HepG2 (cell line): ENCODE results near the gene TMEM237. TPM values are rescaled to one million over a fixed set of nuclear protein-coding genes. Genes with fewer than 3 reads are reported as not detected.

Source experiments
- ATAC-seq: fragments of 200-7000 bp; cut with Tn5 transposase; 3 replicates; pipeline ENCODE4 v1.9.1; 2020; ENCODE audit warnings: mild to moderate bottlenecking, moderate library complexity
- BruUV-seq: library from RNA; stranded (reverse); fragments of 400-500 nt; replicated peaks from 2 replicates; lab custom pipeline; 2021; lab: Mats Ljungman, UMichigan
- CTCF ChIA-PET: fragments of 300-600 bp; formaldehyde crosslinking; extraction: SDS; loops from one replicate; lab custom pipeline; 2021; ENCODE audit warnings: low total read pairs, inconsistent platforms, low intra/inter-chr PET ratio; lab: Yijun Ruan, JAX
- POLR2A ChIA-PET: fragments of 350-600 bp; sonication (Branson Sonifier 250); formaldehyde crosslinking; loops from one replicate; lab custom pipeline; 2020; ENCODE audit warnings: antibody characterized with exemption, inconsistent platforms; lab: Yijun Ruan, JAX
- DNase-seq: peaks from one replicate; pipeline ENCODE4 v3.0.0-alpha.2; 2015; ENCODE audit warnings: low spot score
- FAIRE-seq: peaks from 3 replicates; lab custom pipeline; 2011; peaks lifted over from hg19 to GRCh38; lab: Jason Lieb, UNC
- H2AFZ ChIP-seq: one replicate; pipeline ENCODE4 v1.6.1; 2011; ENCODE audit warnings: low read length, inconsistent platforms
- H3K27ac ChIP-seq: fragments of 300-600 bp; 3 replicates; pipeline ENCODE4 v1.8.0; 2011; ENCODE audit warnings: mixed run types, mild to moderate bottlenecking, mixed read lengths, low read length, inconsistent platforms; ENCODE audit not compliant: insufficient read depth; ENCODE audit errors: extremely low read length
- H3K27me3 ChIP-seq, 2 experiments: fragments of 200-600 bp in 1 of 2; 2 replicates in 1 of 2; 3 replicates in 1 of 2; pipeline versions ENCODE4 v1.6.0 to v1.8.0; 2011; ENCODE audit warnings: low read length in 2 of 2, mild to moderate bottlenecking in 2 of 2, moderate library complexity in 2 of 2, inconsistent platforms in 1 of 2; ENCODE audit not compliant: insufficient read depth in 2 of 2, control insufficient read depth in 1 of 2
- H3K36me3 ChIP-seq, 2 experiments: fragments of 200-600 bp in 1 of 2; replicated peaks in 1 of 2; 2 replicates in 1 of 2; 3 replicates in 1 of 2; pipeline versions ENCODE4 v1.5.1 to v1.8.0; 2011; ENCODE audit warnings: low read length in 2 of 2, inconsistent platforms in 1 of 2; ENCODE audit not compliant: insufficient read depth in 2 of 2, control insufficient read depth in 1 of 2
- H3K4me1 ChIP-seq: 2 replicates; pipeline ENCODE4 v1.5.1; 2012; ENCODE audit warnings: low read length, inconsistent platforms; ENCODE audit not compliant: insufficient read depth
- H3K4me2 ChIP-seq: 2 replicates; pipeline ENCODE4 v1.6.0; 2011; ENCODE audit warnings: low read depth, low read length, inconsistent platforms
- H3K4me3 ChIP-seq, 3 experiments: fragments of 200-600 bp in 1 of 3; sonication (generic), shearing (Covaris generic) in 1 of 3; replicated peaks in 1 of 3; 2 replicates each; pipeline ENCODE4 v1.5.1; 2011 to 2016; ENCODE audit warnings: low read length in 3 of 3, inconsistent platforms in 2 of 3, low read depth in 2 of 3, mild to moderate bottlenecking in 2 of 3, control low read depth in 1 of 3, mixed read lengths in 1 of 3; ENCODE audit not compliant: insufficient read depth in 1 of 3
- H3K79me2 ChIP-seq: one replicate; pipeline ENCODE4 v1.6.1; 2011; ENCODE audit warnings: low read length, inconsistent platforms; ENCODE audit not compliant: insufficient read depth
- H3K9ac ChIP-seq: 2 replicates; pipeline ENCODE4 v1.6.0; 2011; ENCODE audit warnings: mild to moderate bottlenecking, low read depth, low read length, inconsistent platforms; ENCODE audit not compliant: insufficient read depth
- H3K9me3 ChIP-seq: 2 replicates; pipeline ENCODE4 v1.5.1; 2012; ENCODE audit warnings: mild to moderate bottlenecking, low read length
- H4K20me1 ChIP-seq: 2 replicates; pipeline ENCODE4 v1.6.0; 2011; ENCODE audit warnings: inconsistent platforms, mild to moderate bottlenecking, low read length, moderate library complexity; ENCODE audit not compliant: insufficient read depth
- FOXM1 ChIP-seq: sonication (generic); formaldehyde crosslinking; IDR thresholded peaks from 2 replicates; pipeline ENCODE4 v1.5.0; 2020; ENCODE audit warnings: missing genetic modification reagents
- GABPB1 ChIP-seq: IDR thresholded peaks from 2 replicates; pipeline ENCODE4 v1.6.1; 2016; ENCODE audit warnings: mild to moderate bottlenecking, missing genetic modification reagents, moderate library complexity, missing compliant biosample characterization
- KMT2A ChIP-seq: sonication (generic); formaldehyde crosslinking; IDR thresholded peaks from 2 replicates; pipeline ENCODE4 v1.4.0; 2020; ENCODE audit warnings: missing genetic modification reagents
- MNT ChIP-seq: fragments of 450-650 bp; IDR thresholded peaks from 2 replicates; pipeline ENCODE4 v1.6.1; 2016
- ZFX ChIP-seq: sonication (generic); formaldehyde crosslinking; IDR thresholded peaks from 2 replicates; pipeline ENCODE4 v1.4.0; 2020; ENCODE audit warnings: mild to moderate bottlenecking, low read depth, missing genetic modification reagents, moderate library complexity
- ZNF224 ChIP-seq: sonication (generic); formaldehyde crosslinking; IDR thresholded peaks from 2 replicates; pipeline ENCODE4 v1.5.0; 2020; ENCODE audit warnings: mild to moderate bottlenecking, missing genetic modification reagents
- WGBS: methylation state at CpG from one replicate; pipeline ENCODE4 v1.1.6; 2017; ENCODE audit warnings: low lambda C conversion rate; 5-methylcytosine and 5-hydroxymethylcytosine counted together
- in situ Hi-C: cut with HindIII; loops from 2 replicates; pipeline ENCODE4 v1.10.0; 2017; ENCODE audit warnings: low pct_unique_long_range_greater_than_20kb; ENCODE audit not compliant: extremely low pct_ligation_motif_present
- intact Hi-C: fragments of 100-400 bp; cut with micrococcal nuclease; formaldehyde crosslinking; loops from one replicate; pipeline ENCODE4 v1.10.0; 2022; ENCODE audit not compliant: unreplicated experiment
- polyA plus RNA-seq, 8 experiments: library from polyadenylated mRNA; depleted of rRNA in 3 of 8; stranded (reverse) in 7 of 8; unstranded in 1 of 8; fragments of >200 nt; fragmentation: Illumina TruSeq in 4 of 8; extraction: Trizol in 4 of 8; gene quantifications; 2 replicates each; pipeline versions ENCODE4 v1.2.1 to v1.2.3, GENCODE V29; 2011 to 2016; ENCODE audit warnings: low read depth in 4 of 8, missing spikeins in 1 of 8, mixed read lengths in 1 of 8; ENCODE audit not compliant: insufficient read depth in 1 of 8
- total RNA-seq, 5 experiments: library from RNA; depleted of rRNA; stranded (reverse); fragments of >200 nt; fragmentation: Illumina TruSeq; extraction: Trizol; gene quantifications; 2 replicates each; pipeline ENCODE4 v1.2.3, GENCODE V29; 2016; ENCODE audit warnings: low read depth in 1 of 5
- TF ChIP-seq, protein P1 (sequence below): sonication (generic); formaldehyde crosslinking; IDR thresholded peaks from 2 replicates; pipeline ENCODE4 v1.5.0; 2020; ENCODE audit warnings: missing genetic modification reagents
- TF ChIP-seq, protein P2 (sequence below): sonication (generic); formaldehyde crosslinking; IDR thresholded peaks from 2 replicates; pipeline ENCODE4 v1.4.0; 2020; ENCODE audit warnings: missing genetic modification reagents, borderline replicate concordance

Gene TMEM237
- total and polyA plus RNA-seq, 2 of the 13 experiments (the other 11 are each of a cell fraction or from before 2014, with no cell fraction given): 21.8 to 36.1 TPM

DNA sequence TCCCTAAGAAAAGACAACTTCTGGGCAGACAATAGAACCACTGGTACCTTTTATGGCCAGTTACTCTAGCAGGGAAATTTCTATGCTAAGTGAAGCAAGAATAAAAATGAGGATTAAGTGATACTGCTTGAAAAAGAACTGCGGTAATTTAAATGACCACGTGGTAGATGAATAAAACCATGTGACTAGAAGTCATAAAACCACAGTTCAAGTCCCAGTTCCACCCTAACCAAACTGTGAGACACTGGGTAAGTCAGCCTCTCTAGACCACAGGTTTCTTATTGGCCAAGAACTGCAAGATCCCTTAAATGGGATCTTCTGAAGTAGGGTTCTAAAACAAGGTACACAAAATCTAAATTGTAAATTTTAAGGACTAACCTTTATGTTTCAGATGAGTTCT, 12.7 kb downstream of the TMEM237 start:
- WGBS: 95% methylated on average over 2 of the region's 2 CpGs
- Histone ChIP-seq H3K79me2 (no peaks in the 10 kb centered on the region), H3K36me3 (peaks cover 8 to 46% of the 10 kb centered on the region in 2 experiments), H3K4me2 (no peak overlapping the region), H3K4me3 (no peak overlapping the region), H3K27ac (no peak overlapping the region), H3K4me1 (no peaks in the 10 kb centered on the region), H3K9me3 (no peaks in the 10 kb centered on the region), H3K27me3 (no peaks in the 10 kb centered on the region), H2AFZ (no peak overlapping the region), H4K20me1 (no peaks in the 10 kb centered on the region), H3K9ac (no peak overlapping the region)
- POLR2A ChIA-PET: no interaction called here
- TF ChIP-seq, protein P1, sequence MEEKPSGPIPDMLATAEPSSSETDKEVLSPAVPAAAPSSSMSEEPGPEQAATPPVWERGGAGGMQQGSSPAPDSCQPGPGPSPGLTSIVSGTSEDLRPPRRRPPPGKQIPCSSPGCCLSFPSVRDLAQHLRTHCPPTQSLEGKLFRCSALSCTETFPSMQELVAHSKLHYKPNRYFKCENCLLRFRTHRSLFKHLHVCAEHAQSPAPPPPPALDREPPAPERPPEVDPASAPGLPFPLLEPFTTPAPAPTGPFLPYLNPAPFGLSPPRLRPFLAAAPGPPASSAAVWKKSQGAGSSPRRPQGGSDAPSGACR (CRISPR knock-in tag): no peak
- TF ChIP-seq ZFX (CRISPR knock-in tag) (no peak), KMT2A (CRISPR knock-in tag) (no peak), MNT (peak; percentile 81), ZNF224 (CRISPR knock-in tag) (no peak), FOXM1 (CRISPR knock-in tag) (no peak)
- no TSS peak for BruUV-seq
- in situ Hi-C loops (no loop called here), intact Hi-C loops (no loop called here)
- FAIRE-seq (peak; percentile 8), DNase-seq (no peak), ATAC-seq (no peak)
- CTCF ChIA-PET: no interaction called here

DNA sequence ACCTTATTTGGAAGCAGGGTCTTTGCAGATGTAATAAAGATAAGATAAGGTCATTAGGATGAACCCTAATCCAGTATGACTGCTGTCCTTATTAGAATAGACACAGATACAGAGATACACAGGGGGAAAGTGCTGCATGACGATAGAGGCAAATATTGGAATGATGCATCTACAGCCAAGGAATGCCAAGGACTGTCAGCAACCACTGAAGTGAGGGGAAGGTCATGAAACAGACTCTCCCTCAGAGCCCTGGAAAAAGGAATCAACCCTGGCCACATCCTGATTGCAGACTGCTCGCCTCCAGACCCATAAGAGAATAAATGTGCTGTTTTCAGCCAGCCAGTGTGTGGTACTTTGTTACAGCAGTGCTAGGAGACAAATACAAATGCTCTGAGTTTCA, 14.8 kb downstream of the TMEM237 start:
- FAIRE-seq (no peak), ATAC-seq (no peak), DNase-seq (no peak)
- BruUV-seq: no TSS peak
- 95% methylated on average over 2 of the region's 2 CpGs for WGBS
- Histone ChIP-seq H3K4me1 (no peaks in the 10 kb centered on the region), H2AFZ (no peak overlapping the region), H3K27me3 (no peaks in the 10 kb centered on the region), H3K36me3 (peaks cover 4 to 31% of the 10 kb centered on the region in 2 experiments), H4K20me1 (no peaks in the 10 kb centered on the region), H3K4me2 (no peak overlapping the region), H3K79me2 (no peaks in the 10 kb centered on the region), H3K4me3 (no peak overlapping the region), H3K27ac (no peak overlapping the region), H3K9me3 (no peaks in the 10 kb centered on the region), H3K9ac (no peak overlapping the region)
- TF ChIP-seq, protein P2, sequence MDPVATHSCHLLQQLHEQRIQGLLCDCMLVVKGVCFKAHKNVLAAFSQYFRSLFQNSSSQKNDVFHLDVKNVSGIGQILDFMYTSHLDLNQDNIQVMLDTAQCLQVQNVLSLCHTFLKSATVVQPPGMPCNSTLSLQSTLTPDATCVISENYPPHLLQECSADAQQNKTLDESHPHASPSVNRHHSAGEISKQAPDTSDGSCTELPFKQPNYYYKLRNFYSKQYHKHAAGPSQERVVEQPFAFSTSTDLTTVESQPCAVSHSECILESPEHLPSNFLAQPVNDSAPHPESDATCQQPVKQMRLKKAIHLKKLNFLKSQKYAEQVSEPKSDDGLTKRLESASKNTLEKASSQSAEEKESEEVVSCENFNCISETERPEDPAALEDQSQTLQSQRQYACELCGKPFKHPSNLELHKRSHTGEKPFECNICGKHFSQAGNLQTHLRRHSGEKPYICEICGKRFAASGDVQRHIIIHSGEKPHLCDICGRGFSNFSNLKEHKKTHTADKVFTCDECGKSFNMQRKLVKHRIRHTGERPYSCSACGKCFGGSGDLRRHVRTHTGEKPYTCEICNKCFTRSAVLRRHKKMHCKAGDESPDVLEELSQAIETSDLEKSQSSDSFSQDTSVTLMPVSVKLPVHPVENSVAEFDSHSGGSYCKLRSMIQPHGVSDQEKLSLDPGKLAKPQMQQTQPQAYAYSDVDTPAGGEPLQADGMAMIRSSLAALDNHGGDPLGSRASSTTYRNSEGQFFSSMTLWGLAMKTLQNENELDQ: no peak
- TF ChIP-seq GABPB1 (CRISPR knock-in tag): no peak
- CTCF ChIA-PET: no interaction called here
- POLR2A ChIA-PET: no interaction called here
- intact Hi-C loops (no loop called here), in situ Hi-C loops (no loop called here)
